ENCODE results near the gene CTDSPL.

CTDSPL gene

DNA sequence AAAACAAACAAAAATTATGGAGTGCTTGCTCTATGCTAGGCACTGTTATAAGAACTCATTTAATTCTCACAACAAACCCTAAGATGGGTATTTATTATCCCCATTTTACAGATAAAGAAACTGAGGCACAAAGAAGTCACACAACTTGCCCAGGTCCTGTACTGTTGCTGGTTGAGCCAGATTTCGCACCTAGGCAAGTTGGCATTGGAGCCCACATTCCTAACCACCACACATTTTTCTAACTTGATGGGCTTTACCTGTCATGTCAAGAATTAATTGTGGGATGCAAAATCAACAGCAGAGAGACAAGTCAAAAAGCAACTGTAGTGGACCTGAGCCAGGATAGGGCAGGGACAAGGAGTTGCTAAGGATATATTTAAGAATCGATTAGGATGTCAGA lies 81.0 kb downstream of the CTDSPL start:
- H3K27me3 ChIP-seq (ENCODE audit: control insufficient read depth, insufficient read depth, low read length): no peaks in the 10 kb centered on the region
- H3K4me1 ChIP-seq (ENCODE audit: control insufficient read depth, insufficient read depth, low read length): peaks cover 56% of the 10 kb centered on the region
- no peaks in the 10 kb centered on the region for H3K9me3 ChIP-seq (ENCODE audit: control insufficient read depth, low read length)
- H3K4me3 ChIP-seq (ENCODE audit: low read length): no peak overlapping the region
- no peaks in the 10 kb centered on the region for H3K36me3 ChIP-seq (ENCODE audit: control insufficient read depth, insufficient read depth, low read length)
- no peak overlapping the region for H3K9ac ChIP-seq (ENCODE audit: low read length)

DNA sequence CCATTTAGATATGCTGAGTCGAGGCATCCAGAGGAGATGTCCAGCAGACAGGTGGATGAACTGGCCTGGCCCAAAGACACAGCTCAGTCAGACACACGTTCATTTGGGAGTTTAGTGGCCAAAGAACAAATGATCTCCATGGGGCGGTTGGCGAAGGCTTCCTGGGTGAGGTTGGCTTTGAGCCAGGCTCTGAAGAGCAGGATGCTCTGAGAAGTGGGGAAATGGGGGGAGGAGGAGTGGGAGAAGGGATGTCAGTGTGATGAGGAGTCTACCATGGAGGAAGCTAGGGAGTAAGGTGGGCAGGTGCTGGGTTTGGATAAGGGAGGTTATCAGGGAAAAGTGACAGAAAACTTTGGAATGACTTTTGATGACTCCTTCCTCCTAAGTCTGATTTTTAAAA lies 81.4 kb downstream of the CTDSPL start:
- H3K36me3 ChIP-seq (ENCODE audit: control insufficient read depth, insufficient read depth, low read length): no peaks in the 10 kb centered on the region
- no peaks in the 10 kb centered on the region for H3K27me3 ChIP-seq (ENCODE audit: control insufficient read depth, insufficient read depth, low read length)
- no peak overlapping the region for H3K4me3 ChIP-seq (ENCODE audit: low read length)
- peaks cover 52% of the 10 kb centered on the region for H3K4me1 ChIP-seq (ENCODE audit: control insufficient read depth, insufficient read depth, low read length)
- H3K9ac ChIP-seq (ENCODE audit: low read length): no peak overlapping the region
- no peaks in the 10 kb centered on the region for H3K9me3 ChIP-seq (ENCODE audit: control insufficient read depth, low read length)

DNA sequence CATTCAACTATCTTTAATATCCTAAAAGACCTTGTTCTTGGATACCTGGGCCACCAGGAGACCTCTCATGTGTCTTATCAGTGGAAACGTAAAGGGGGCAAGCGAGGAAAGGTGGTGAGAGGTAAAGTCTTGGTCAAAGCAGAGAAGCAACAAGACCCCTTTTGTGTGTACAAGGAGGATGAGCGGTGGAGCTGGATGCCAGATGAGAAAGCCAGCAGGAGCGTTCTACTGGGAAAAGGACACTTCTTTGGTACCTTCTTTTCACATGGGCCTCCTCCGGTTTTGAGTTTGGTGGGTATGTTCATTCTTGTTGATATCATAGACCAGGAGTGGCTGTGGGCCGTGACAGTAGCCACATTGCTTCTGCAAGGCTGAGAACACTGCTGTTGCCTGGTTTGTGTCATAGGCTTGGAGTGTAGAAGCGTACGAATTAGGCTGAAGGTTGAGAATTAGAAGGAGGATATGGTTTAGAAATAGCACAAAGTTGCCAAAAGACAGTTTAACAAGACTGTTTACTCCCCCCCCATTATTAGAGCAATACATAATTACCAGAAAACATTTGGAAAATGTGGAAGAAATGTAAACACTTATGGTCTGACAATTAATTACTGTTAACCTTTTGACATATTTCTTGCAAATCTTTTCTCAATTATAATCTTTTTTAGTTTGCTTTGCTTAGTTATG lies 82.1 kb downstream of the CTDSPL start:
- no peak overlapping the region for H3K9ac ChIP-seq (ENCODE audit: low read length)
- H3K4me1 ChIP-seq (ENCODE audit: control insufficient read depth, insufficient read depth, low read length): peaks cover 50% of the 10 kb centered on the region
- no peaks in the 10 kb centered on the region for H3K9me3 ChIP-seq (ENCODE audit: control insufficient read depth, low read length)
- H3K36me3 ChIP-seq (ENCODE audit: control insufficient read depth, insufficient read depth, low read length): no peaks in the 10 kb centered on the region
- H3K4me3 ChIP-seq (ENCODE audit: low read length): no peak overlapping the region
- H3K27me3 ChIP-seq (ENCODE audit: control insufficient read depth, insufficient read depth, low read length): no peaks in the 10 kb centered on the region

DNA sequence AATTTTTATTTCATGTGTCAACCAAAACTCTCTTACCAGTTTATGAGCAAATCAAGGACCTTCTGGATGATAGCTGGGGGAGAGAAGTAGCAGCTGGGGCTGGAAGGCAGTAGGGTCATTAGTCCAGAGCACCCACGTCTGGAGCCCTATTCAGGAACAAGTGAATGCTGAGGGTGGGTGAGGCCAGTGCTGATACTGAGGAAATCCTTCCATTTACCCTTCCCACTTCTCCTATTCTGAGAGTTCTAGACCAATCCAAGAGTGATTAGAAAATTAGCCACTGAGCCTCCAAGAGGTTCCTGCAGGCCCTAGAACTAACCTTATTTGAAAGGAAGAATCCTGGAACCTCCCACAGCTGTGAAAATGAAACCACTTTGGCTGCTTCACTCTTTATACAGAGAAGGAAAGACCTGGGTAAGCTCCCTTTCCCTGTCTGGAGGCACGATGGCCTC lies 82.7 kb downstream of the CTDSPL start:
- Histone ChIP-seq H3K36me3 (ENCODE audit: control insufficient read depth, insufficient read depth, low read length) (no peaks in the 10 kb centered on the region), H3K27me3 (ENCODE audit: control insufficient read depth, insufficient read depth, low read length) (no peaks in the 10 kb centered on the region), H3K9ac (ENCODE audit: low read length) (peak overlapping the region; percentile 30), H3K4me1 (ENCODE audit: control insufficient read depth, insufficient read depth, low read length) (peaks cover 50% of the 10 kb centered on the region), H3K4me3 (ENCODE audit: low read length) (no peak overlapping the region), H3K9me3 (ENCODE audit: control insufficient read depth, low read length) (no peaks in the 10 kb centered on the region)

DNA sequence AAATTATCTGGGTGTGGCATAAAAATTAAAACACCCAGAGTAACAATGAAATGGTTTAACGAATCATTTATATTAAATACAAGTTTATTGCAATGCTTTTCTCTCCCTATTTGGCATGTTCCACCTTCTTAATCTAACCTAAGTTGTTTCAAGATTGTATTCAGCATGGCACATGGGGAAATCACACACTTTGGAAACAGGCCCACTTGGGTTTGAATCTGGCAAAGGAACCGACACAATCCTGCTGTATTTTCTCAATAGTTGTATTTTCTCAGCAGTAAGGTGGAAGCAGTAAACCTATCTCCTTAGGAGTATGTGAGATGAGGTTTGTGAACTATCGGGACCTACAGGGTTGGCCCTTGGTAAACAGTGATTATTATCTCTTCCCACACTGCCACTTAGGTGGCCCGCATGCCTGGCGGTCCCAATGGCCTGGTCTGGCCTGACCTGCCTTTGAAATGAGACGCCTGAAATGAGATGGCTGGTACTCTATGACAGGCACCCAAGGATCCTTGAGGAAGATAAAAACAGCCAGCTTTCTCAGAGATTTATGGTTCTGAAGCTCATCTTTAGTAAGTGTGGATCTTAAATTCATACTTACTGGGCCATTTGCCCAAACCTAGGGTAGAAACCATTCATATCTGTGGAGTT lies 83.6 kb downstream of the CTDSPL start:
- no peaks in the 10 kb centered on the region for H3K27me3 ChIP-seq (ENCODE audit: control insufficient read depth, insufficient read depth, low read length)
- no peaks in the 10 kb centered on the region for H3K36me3 ChIP-seq (ENCODE audit: control insufficient read depth, insufficient read depth, low read length)
- H3K9ac ChIP-seq (ENCODE audit: low read length): peak overlapping the region; percentile 30
- H3K9me3 ChIP-seq (ENCODE audit: control insufficient read depth, low read length): no peaks in the 10 kb centered on the region
- H3K4me1 ChIP-seq (ENCODE audit: control insufficient read depth, insufficient read depth, low read length): peaks cover 50% of the 10 kb centered on the region
- H3K4me3 ChIP-seq (ENCODE audit: low read length): no peak overlapping the region

DNA sequence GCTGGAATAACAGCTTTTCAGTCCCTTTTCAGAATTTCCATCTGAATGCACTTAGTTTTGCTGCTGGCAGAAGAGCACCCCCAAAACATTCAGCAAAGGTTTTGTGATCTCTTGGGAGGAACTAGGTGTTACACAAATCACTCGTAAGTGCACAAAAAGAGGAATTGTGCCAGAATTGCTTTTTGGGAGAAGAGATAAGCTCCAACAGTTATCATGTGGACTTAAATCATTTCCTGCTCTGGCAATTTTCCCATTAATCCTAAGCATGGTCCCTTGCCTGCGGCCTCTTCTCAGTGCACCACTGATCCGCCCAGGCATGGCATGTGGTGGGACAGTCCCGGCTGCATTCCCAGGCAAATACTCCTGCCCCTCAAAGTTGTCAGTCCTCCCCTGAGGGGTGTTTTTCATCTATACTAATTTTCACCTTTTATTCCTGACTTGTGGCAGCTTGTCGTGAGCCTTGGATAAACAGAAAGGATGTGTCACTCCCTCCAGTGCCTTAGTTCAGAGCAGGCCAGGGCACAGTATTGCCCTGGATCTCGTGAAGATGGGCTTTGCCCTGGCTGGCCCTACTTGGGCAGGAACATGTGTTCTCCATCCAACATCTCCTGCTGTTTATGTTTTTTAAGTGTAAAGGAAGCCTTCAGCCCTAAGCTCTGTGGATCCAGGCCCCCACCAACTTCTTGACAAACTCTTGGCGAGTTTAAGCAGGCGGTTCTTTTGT lies 84.3 kb downstream of the CTDSPL start:
- Histone ChIP-seq H3K9ac (ENCODE audit: low read length) (peak overlapping the region; percentile 4), H3K4me1 (ENCODE audit: control insufficient read depth, insufficient read depth, low read length) (peaks cover 50% of the 10 kb centered on the region), H3K9me3 (ENCODE audit: control insufficient read depth, low read length) (no peaks in the 10 kb centered on the region), H3K27me3 (ENCODE audit: control insufficient read depth, insufficient read depth, low read length) (no peaks in the 10 kb centered on the region), H3K4me3 (ENCODE audit: low read length) (no peak overlapping the region), H3K36me3 (ENCODE audit: control insufficient read depth, insufficient read depth, low read length) (no peaks in the 10 kb centered on the region)

DNA sequence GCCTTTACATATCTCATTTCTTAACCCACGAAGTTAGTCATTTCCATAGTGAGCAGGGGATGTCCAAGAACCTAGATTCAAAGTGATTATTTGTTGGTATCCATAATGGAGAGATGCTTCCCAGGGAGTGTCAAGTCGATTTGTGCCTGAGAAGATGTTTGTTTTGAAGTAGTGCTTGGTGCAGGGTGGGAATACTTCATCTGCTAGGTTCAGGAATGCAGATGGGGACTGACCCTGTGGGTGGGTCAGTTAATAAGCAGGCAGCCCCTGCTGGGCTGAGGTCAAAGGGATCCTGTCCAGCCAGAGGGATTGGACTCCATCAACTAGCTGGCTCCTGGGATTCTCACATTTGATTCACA lies 84.8 kb downstream of the CTDSPL start:
- H3K9me3 ChIP-seq (ENCODE audit: control insufficient read depth, low read length): no peaks in the 10 kb centered on the region
- no peak overlapping the region for H3K4me3 ChIP-seq (ENCODE audit: low read length)
- H3K4me1 ChIP-seq (ENCODE audit: control insufficient read depth, insufficient read depth, low read length): peaks cover 49% of the 10 kb centered on the region
- no peak overlapping the region for H3K9ac ChIP-seq (ENCODE audit: low read length)
- H3K27me3 ChIP-seq (ENCODE audit: control insufficient read depth, insufficient read depth, low read length): no peaks in the 10 kb centered on the region
- H3K36me3 ChIP-seq (ENCODE audit: control insufficient read depth, insufficient read depth, low read length): no peaks in the 10 kb centered on the region

DNA sequence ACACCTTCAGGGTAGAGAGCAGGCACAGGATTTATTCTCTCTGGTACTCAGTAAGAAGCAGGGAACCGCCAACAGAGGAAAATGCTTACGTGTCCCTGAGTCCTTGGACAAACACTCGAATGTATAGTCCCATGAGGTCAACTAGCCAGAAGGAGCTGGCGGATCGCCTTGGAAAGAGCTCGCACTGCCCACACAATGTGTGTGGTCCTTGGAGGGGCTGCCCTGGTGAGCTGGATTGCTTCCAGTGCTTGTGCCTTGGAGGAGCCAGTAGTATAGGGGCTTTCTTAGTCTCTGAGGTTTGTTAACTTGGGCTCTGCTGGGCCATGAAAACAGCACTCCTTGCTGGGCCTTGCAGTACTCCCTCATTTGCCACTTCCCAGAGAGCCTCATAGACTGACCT lies 88.2 kb downstream of the CTDSPL start:
- no peak overlapping the region for H3K4me3 ChIP-seq (ENCODE audit: low read length)
- H3K36me3 ChIP-seq (ENCODE audit: control insufficient read depth, insufficient read depth, low read length): no peaks in the 10 kb centered on the region
- no peaks in the 10 kb centered on the region for H3K27me3 ChIP-seq (ENCODE audit: control insufficient read depth, insufficient read depth, low read length)
- no peak overlapping the region for H3K9ac ChIP-seq (ENCODE audit: low read length)
- no peaks in the 10 kb centered on the region for H3K9me3 ChIP-seq (ENCODE audit: control insufficient read depth, low read length)
- peaks cover 31% of the 10 kb centered on the region for H3K4me1 ChIP-seq (ENCODE audit: control insufficient read depth, insufficient read depth, low read length)

DNA sequence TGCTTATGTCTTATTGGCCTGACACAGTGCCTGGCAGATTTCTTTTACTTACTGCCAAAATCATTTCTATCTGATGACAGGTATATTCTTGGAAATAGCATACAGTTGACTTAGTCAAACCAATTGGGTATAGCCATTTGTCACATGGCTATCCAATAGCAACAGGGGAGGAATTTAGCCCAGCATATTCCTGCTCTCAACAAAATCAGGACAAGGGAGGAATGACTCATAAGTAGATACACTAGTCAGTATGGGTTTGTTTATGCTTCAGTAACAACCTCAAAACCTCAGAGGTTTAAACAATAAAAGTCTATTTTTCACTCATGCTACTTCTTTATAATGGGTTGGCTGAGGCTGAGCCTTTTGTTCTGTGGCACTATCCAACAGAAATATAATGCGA lies 90.9 kb downstream of the CTDSPL start:
- H3K9me3 ChIP-seq (ENCODE audit: control insufficient read depth, low read length): no peaks in the 10 kb centered on the region
- no peaks in the 10 kb centered on the region for H3K36me3 ChIP-seq (ENCODE audit: control insufficient read depth, insufficient read depth, low read length)
- no peak overlapping the region for H3K4me3 ChIP-seq (ENCODE audit: low read length)
- no peak overlapping the region for H3K9ac ChIP-seq (ENCODE audit: low read length)
- no peaks in the 10 kb centered on the region for H3K27me3 ChIP-seq (ENCODE audit: control insufficient read depth, insufficient read depth, low read length)
- H3K4me1 ChIP-seq (ENCODE audit: control insufficient read depth, insufficient read depth, low read length): peaks cover 22% of the 10 kb centered on the region

DNA sequence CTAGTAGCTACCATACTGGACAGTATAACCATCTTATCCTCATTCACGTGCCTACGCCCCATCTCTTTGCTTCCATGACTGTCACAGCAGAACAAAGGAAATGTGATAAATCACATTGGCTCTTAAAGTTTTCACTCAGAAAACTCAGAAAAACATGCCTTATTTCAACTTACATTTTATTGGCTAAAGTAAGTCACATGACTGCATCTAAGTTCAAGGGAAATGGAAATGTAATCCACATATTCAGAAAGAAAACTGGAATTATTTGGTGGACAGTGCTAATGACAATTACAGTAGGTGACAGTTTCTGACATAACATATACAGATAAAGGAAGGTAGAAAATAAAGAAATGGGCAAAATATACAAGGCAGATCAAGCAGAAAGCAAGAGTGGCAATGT lies 91.5 kb downstream of the CTDSPL start:
- Histone ChIP-seq H3K27me3 (ENCODE audit: control insufficient read depth, insufficient read depth, low read length) (no peaks in the 10 kb centered on the region), H3K36me3 (ENCODE audit: control insufficient read depth, insufficient read depth, low read length) (no peaks in the 10 kb centered on the region), H3K4me3 (ENCODE audit: low read length) (no peak overlapping the region), H3K9me3 (ENCODE audit: control insufficient read depth, low read length) (no peaks in the 10 kb centered on the region), H3K4me1 (ENCODE audit: control insufficient read depth, insufficient read depth, low read length) (peaks cover 24% of the 10 kb centered on the region), H3K9ac (ENCODE audit: low read length) (no peak overlapping the region)

DNA sequence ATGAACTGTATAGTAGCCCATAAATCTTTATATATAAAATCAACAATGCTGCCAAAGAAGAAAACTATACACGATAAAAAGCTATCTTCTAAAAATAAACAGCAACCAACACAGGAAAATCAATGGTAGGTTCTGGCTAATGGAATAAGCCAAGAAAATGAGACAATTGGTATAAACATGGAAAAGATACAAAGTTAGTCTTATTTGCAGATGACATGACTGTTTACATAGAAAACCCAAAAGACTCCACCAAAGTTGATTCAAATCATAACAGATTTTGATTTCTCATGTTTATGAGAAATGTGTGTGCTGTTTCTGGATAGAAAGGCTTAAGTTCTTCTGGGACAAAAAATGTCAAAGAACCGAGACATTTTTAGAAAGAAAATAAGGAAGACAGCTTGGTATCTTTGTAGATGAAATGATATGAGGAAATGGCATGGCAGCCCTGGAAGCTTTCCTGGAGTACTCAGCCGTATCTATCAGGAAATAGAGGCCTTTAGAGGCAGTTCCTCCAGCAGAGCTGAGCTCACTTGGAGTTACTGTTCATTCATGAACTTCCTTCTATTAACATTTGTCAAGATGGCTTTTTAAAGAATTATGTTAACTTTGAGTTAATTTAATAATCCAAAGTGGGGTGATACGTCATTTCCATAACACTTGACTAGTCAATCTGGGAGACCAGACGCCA lies 92.2 kb downstream of the CTDSPL start:
- H3K4me3 ChIP-seq (ENCODE audit: low read length): no peak overlapping the region
- H3K9ac ChIP-seq (ENCODE audit: low read length): no peak overlapping the region
- no peaks in the 10 kb centered on the region for H3K9me3 ChIP-seq (ENCODE audit: control insufficient read depth, low read length)
- H3K4me1 ChIP-seq (ENCODE audit: control insufficient read depth, insufficient read depth, low read length): peaks cover 24% of the 10 kb centered on the region
- H3K27me3 ChIP-seq (ENCODE audit: control insufficient read depth, insufficient read depth, low read length): no peaks in the 10 kb centered on the region
- no peaks in the 10 kb centered on the region for H3K36me3 ChIP-seq (ENCODE audit: control insufficient read depth, insufficient read depth, low read length)

DNA sequence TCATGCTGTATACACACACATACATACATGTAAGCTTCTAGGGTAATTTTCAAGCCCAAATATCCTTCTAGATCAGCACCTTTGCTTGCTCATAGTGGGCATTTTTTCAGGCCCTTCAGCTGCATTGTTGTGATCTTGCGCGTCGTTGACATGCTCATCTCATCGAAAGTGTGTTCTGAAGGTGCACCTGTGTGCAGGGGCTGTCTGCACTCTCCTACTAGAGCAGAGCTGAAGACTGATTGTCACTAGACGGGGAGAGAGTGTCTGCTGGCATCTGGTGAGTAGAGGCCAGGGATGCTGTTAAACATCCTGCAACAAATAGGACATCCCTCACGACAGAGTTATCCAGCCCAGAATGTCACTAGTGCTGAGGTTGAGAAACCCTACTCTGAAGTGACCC lies 93.2 kb downstream of the CTDSPL start:
- H3K36me3 ChIP-seq (ENCODE audit: control insufficient read depth, insufficient read depth, low read length): no peaks in the 10 kb centered on the region
- H3K4me1 ChIP-seq (ENCODE audit: control insufficient read depth, insufficient read depth, low read length): peaks cover 24% of the 10 kb centered on the region
- H3K9ac ChIP-seq (ENCODE audit: low read length): no peak overlapping the region
- H3K27me3 ChIP-seq (ENCODE audit: control insufficient read depth, insufficient read depth, low read length): no peaks in the 10 kb centered on the region
- no peak overlapping the region for H3K4me3 ChIP-seq (ENCODE audit: low read length)
- no peaks in the 10 kb centered on the region for H3K9me3 ChIP-seq (ENCODE audit: control insufficient read depth, low read length)

Measured in mucosa of stomach (tissue), 1 donor.